H1 (cell line): ENCODE results near the gene TMED5. TPM values are rescaled to one million over a fixed set of nuclear protein-coding genes. Genes with fewer than 3 reads are reported as not detected.

Source experiments
- CTCF ChIA-PET: fragments of 300-600 bp; sonication (Branson Sonifier 250); formaldehyde crosslinking; loops from one replicate; lab custom pipeline; 2021; ENCODE audit not compliant: partially characterized antibody; lab: Charles Lee
- POLR2A ChIA-PET: fragments of 300-600 bp; sonication (Branson Sonifier 250); formaldehyde crosslinking; loops from one replicate; lab custom pipeline; 2021; ENCODE audit warnings: inconsistent platforms; ENCODE audit not compliant: partially characterized antibody; lab: Charles Lee
- DNase-seq, 2 experiments: peaks; one replicate each; pipeline versions ENCODE4 v3.0.0 to v3.0.0-alpha.2; 2010 to 2022; ENCODE audit warnings: low spot score in 2 of 2, low read depth in 1 of 2, mixed read lengths in 1 of 2
- FAIRE-seq: peaks from 2 replicates; lab custom pipeline; 2011; peaks lifted over from hg19 to GRCh38; lab: Jason Lieb, UNC
- H2AFZ ChIP-seq: 2 replicates; pipeline ENCODE4 v1.8.1; 2012; ENCODE audit warnings: low read length, inconsistent platforms
- H2AK5ac ChIP-seq: 2 replicates; pipeline ENCODE4 v1.6.1; 2013; ENCODE audit warnings: low read depth, low read length
- H2BK120ac ChIP-seq: replicated peaks from 2 replicates; pipeline ENCODE3; 2013; ENCODE audit warnings: low read depth, low read length, inconsistent platforms
- H2BK12ac ChIP-seq: 2 replicates; pipeline ENCODE4 v1.6.1; 2013; ENCODE audit warnings: low read depth, low read length
- H2BK15ac ChIP-seq: 2 replicates; pipeline ENCODE4 v1.6.1; 2013; ENCODE audit warnings: low read length
- H2BK20ac ChIP-seq: 2 replicates; pipeline ENCODE4 v1.6.1; 2013; ENCODE audit warnings: low read length
- H2BK5ac ChIP-seq: 2 replicates; pipeline ENCODE4 v1.6.1; 2013; ENCODE audit warnings: low read depth, low read length
- H3K14ac ChIP-seq: 2 replicates; pipeline ENCODE4 v1.6.1; 2013; ENCODE audit warnings: inconsistent platforms; ENCODE audit not compliant: insufficient read length
- H3K18ac ChIP-seq: 2 replicates; pipeline ENCODE4 v1.6.1; 2013; ENCODE audit warnings: low read length; ENCODE audit errors: extremely low read depth
- H3K23ac ChIP-seq: 2 replicates; pipeline ENCODE4 v1.6.1; 2013; ENCODE audit warnings: inconsistent platforms; ENCODE audit not compliant: insufficient read length
- H3K23me2 ChIP-seq: 2 replicates; pipeline ENCODE4 v1.6.1; 2013; ENCODE audit warnings: low read depth, low read length
- H3K27ac ChIP-seq: 2 replicates; pipeline ENCODE4 v1.6.1; 2011; ENCODE audit warnings: low read depth, low read length, inconsistent platforms
- H3K27me3 ChIP-seq, 4 experiments: replicated peaks in 1 of 4; 1 replicate in 1 of 4; 2 replicates in 3 of 4; pipeline versions ENCODE4 v1.6.1 to v1.8.1; 2011 to 2013; ENCODE audit warnings: low read length in 3 of 4, mild to moderate bottlenecking in 3 of 4, inconsistent platforms in 2 of 4, mixed read lengths in 2 of 4, moderate library complexity in 1 of 4; ENCODE audit not compliant: control insufficient read depth in 3 of 4, insufficient read depth in 3 of 4; ENCODE audit errors: extremely low read depth in 1 of 4
- H3K36me3 ChIP-seq, 4 experiments: 2 replicates each; pipeline versions ENCODE4 v1.6.1 to v1.8.1; 2011 to 2013; ENCODE audit warnings: mild to moderate bottlenecking in 4 of 4, low read length in 3 of 4, moderate library complexity in 2 of 4, control low read depth in 1 of 4, inconsistent platforms in 1 of 4; ENCODE audit not compliant: insufficient read depth in 4 of 4, control insufficient read depth in 2 of 4
- H3K4ac ChIP-seq: replicated peaks from 2 replicates; pipeline ENCODE3; 2013; ENCODE audit warnings: low read length, low read depth, mixed read lengths, inconsistent platforms; ENCODE audit not compliant: insufficient read length
- H3K4me1 ChIP-seq, 4 experiments: replicated peaks in 1 of 4; 1 replicate in 1 of 4; 2 replicates in 3 of 4; pipeline versions ENCODE4 v1.6.1 to v1.8.1; 2011 to 2013; ENCODE audit warnings: low read length in 3 of 4, inconsistent platforms in 2 of 4, mixed read lengths in 1 of 4; ENCODE audit not compliant: insufficient read depth in 4 of 4, control insufficient read depth in 3 of 4
- H3K4me2 ChIP-seq, 2 experiments: 2 replicates each; pipeline versions ENCODE4 v1.6.1 to v1.8.1; 2011 to 2013; ENCODE audit warnings: low read depth in 2 of 2, low read length in 2 of 2, control low read depth in 1 of 2, inconsistent platforms in 1 of 2, mild to moderate bottlenecking in 1 of 2; ENCODE audit not compliant: insufficient read depth in 1 of 2
- H3K4me3 ChIP-seq, 4 experiments: fragments of 200-600, 300-600 bp in 1 of 4; sonication (generic), shearing (Covaris generic), sonication (Bioruptor Twin) in 1 of 4; 2 replicates each; pipeline versions ENCODE4 v1.5.1 to v1.8.1; 2011 to 2016; ENCODE audit warnings: low read length in 4 of 4, low read depth in 3 of 4, control low read depth in 2 of 4, inconsistent platforms in 2 of 4, mild to moderate bottlenecking in 2 of 4, mixed read lengths in 1 of 4, moderate library complexity in 1 of 4; ENCODE audit not compliant: insufficient read depth in 2 of 4; ENCODE audit errors: extremely low read depth in 1 of 4
- H3K56ac ChIP-seq: replicated peaks from 2 replicates; pipeline ENCODE3; 2013; ENCODE audit warnings: low read depth, mild to moderate bottlenecking, mixed read lengths, low read length, inconsistent platforms; ENCODE audit not compliant: insufficient read length
- H3K79me1 ChIP-seq: 2 replicates; pipeline ENCODE4 v1.6.1; 2013; ENCODE audit warnings: low read depth, low read length, control low read depth
- H3K79me2 ChIP-seq, 2 experiments: 2 replicates each; pipeline versions ENCODE4 v1.6.1 to v1.8.1; 2012 to 2013; ENCODE audit warnings: low read length in 2 of 2, mild to moderate bottlenecking in 2 of 2, inconsistent platforms in 1 of 2; ENCODE audit not compliant: insufficient read depth in 2 of 2, control insufficient read depth in 1 of 2
- H3K9ac ChIP-seq, 4 experiments: replicated peaks in 1 of 4; 1 replicate in 1 of 4; 2 replicates in 3 of 4; pipeline versions ENCODE4 v1.6.1 to v1.8.1; 2011 to 2013; ENCODE audit warnings: low read depth in 3 of 4, low read length in 3 of 4, control low read depth in 2 of 4, mild to moderate bottlenecking in 2 of 4, moderate library complexity in 2 of 4, inconsistent platforms in 1 of 4; ENCODE audit errors: extremely low read depth in 1 of 4
- H3K9me3 ChIP-seq, 2 experiments: 2 replicates each; pipeline versions ENCODE4 v1.6.1 to v1.8.1; 2012 to 2013; ENCODE audit warnings: mild to moderate bottlenecking in 2 of 2, moderate library complexity in 2 of 2, control low read depth in 1 of 2, inconsistent platforms in 1 of 2, low read depth in 1 of 2, low read length in 1 of 2, mixed read lengths in 1 of 2; ENCODE audit not compliant: insufficient read depth in 2 of 2
- H4K20me1 ChIP-seq, 2 experiments: replicated peaks in 1 of 2; 2 replicates each; pipeline versions ENCODE3 to v1.8.1; 2011 to 2013; ENCODE audit warnings: inconsistent platforms in 2 of 2, low read length in 2 of 2, mild to moderate bottlenecking in 1 of 2; ENCODE audit not compliant: insufficient read depth in 2 of 2, control insufficient read depth in 1 of 2
- H4K5ac ChIP-seq: 2 replicates; pipeline ENCODE4 v1.6.1; 2013; ENCODE audit warnings: low read length, low read depth, mixed read lengths, inconsistent platforms; ENCODE audit not compliant: insufficient read length
- H4K8ac ChIP-seq: 2 replicates; pipeline ENCODE4 v1.8.0; 2013; ENCODE audit warnings: mild to moderate bottlenecking, moderate library complexity, low read length, inconsistent platforms; ENCODE audit not compliant: insufficient read depth; ENCODE audit errors: extremely low read depth
- H4K91ac ChIP-seq: replicated peaks from 2 replicates; pipeline ENCODE3; 2013; ENCODE audit warnings: low read length, mixed read lengths, inconsistent platforms; ENCODE audit not compliant: insufficient read length
- SIRT6 ChIP-seq: IDR thresholded peaks from one replicate; pipeline ENCODE4 v1.7.1; 2012; ENCODE audit warnings: low read length, inconsistent platforms
- USF2 ChIP-seq: IDR thresholded peaks from 2 replicates; pipeline ENCODE4 v1.6.1; 2011; ENCODE audit warnings: low read length, improper control_type of control experiment
- polyA plus RNA-seq, 7 experiments: library from polyadenylated mRNA; depleted of rRNA in 3 of 7; stranded (reverse) in 5 of 7; unstranded in 2 of 7; fragments of >200 nt in 5 of 7; fragments of 200-250 nt in 2 of 7; gene quantifications; 1 replicate in 5 of 7; 2 replicates in 1 of 7; 4 replicates in 1 of 7; pipeline versions ENCODE4 v1.2.1 to v1.2.3, GENCODE V29; 2011 to 2013; ENCODE audit warnings: missing spikeins in 2 of 7, mixed read lengths in 2 of 7
- total RNA-seq: library from RNA; stranded (reverse); fragmentation: NEBNext Ultra II Directional; extraction: Animal tissue kit (Norgen Biotek cat#: 25700); gene quantifications from 2 replicates; pipeline ENCODE4 v1.2.1, GENCODE V29; 2021

TMED5 gene
- total and polyA plus RNA-seq, 2 of the 8 experiments (the other 6 are each of a cell fraction or from before 2014, with no cell fraction given) = 14.8 to 32.8 TPM

GRCh38 chr1:93206567-93206954, 26.3 kb upstream of the TMED5 start:
- Histone ChIP-seq H2BK5ac (no peak overlapping the region), H3K4me2 (no peak overlapping the region), H3K56ac (no peak overlapping the region), H3K79me2 (no peaks in the 10 kb centered on the region), H3K79me1 (no peaks in the 10 kb centered on the region), H3K14ac (no peak overlapping the region), H2AFZ (no peak overlapping the region), H2BK12ac (no peak overlapping the region), H3K9me3 (no peaks in the 10 kb centered on the region), H3K27me3 (no peaks in the 10 kb centered on the region), H2BK15ac (no peak overlapping the region), H4K91ac (no peak overlapping the region), H3K4ac (no peak overlapping the region), H3K18ac (no peak overlapping the region), H4K8ac (no peak overlapping the region), H3K4me1 (no peaks in the 10 kb centered on the region), H3K23me2 (peaks cover 1% of the 10 kb centered on the region; the same call in 1 of the 2 replicates), H2BK120ac (no peak overlapping the region), H3K9ac (no peak overlapping the region), H3K27ac (no peak overlapping the region), H2AK5ac (no peak overlapping the region), H3K4me3 (no peak overlapping the region)
- POLR2A ChIA-PET = no interaction called here
- no peak for FAIRE-seq
- no peak for DNase-seq
- no peak for TF ChIP-seq USF2
- no peak for TF ChIP-seq SIRT6
- TF ChIP-seq, all 59 proteins: peak for 0
- H4K5ac ChIP-seq = no peak overlapping the region
- H3K36me3 ChIP-seq = peaks cover 3 to 47% (median 13%) of the 10 kb centered on the region in 4 experiments; a peak in 7 of 8 replicates
- no peaks in the 10 kb centered on the region for H4K20me1 ChIP-seq
- H2BK20ac ChIP-seq = no peak overlapping the region
- CTCF ChIA-PET = no interaction called here
- H3K23ac ChIP-seq = no peak overlapping the region
